Duodenal mucosa (tissue), 2 donors: ENCODE data around the gene CATSPERE.

Source experiments
- H3K27ac ChIP-seq: one replicate; pipeline ENCODE4 v1.7.0; 2013; ENCODE audit warnings: low read depth, low read length
- H3K27me3 ChIP-seq, 2 donors: one replicate each; pipeline ENCODE4 v1.7.0; 2013; ENCODE audit warnings: low read length in 2 of 2, control low read depth in 1 of 2; ENCODE audit not compliant: insufficient read depth in 2 of 2, control insufficient read depth in 1 of 2
- H3K36me3 ChIP-seq, 2 donors: one replicate each; pipeline ENCODE4 v1.7.0; 2013; ENCODE audit warnings: low read length in 2 of 2, control low read depth in 1 of 2; ENCODE audit not compliant: insufficient read depth in 2 of 2, control insufficient read depth in 1 of 2
- H3K4me1 ChIP-seq, 2 donors: one replicate each; pipeline ENCODE4 v1.7.0; 2013; ENCODE audit warnings: low read length in 2 of 2, control low read depth in 1 of 2; ENCODE audit not compliant: insufficient read depth in 2 of 2, control insufficient read depth in 1 of 2
- H3K4me3 ChIP-seq, 2 donors: one replicate each; pipeline ENCODE4 v1.7.0; 2013; ENCODE audit warnings: low read length in 2 of 2, low read depth in 1 of 2
- H3K9ac ChIP-seq, 2 donors: one replicate each; pipeline ENCODE4 v1.7.0; 2013; ENCODE audit warnings: low read length in 2 of 2, low read depth in 1 of 2
- H3K9me3 ChIP-seq, 2 donors: one replicate each; pipeline ENCODE4 v1.7.0; 2013; ENCODE audit warnings: low read length in 2 of 2, control low read depth in 1 of 2; ENCODE audit not compliant: control insufficient read depth in 1 of 2

CATSPERE gene

GRCh38 chr1:244642526-244642925 is 181.5 kb downstream of the CATSPERE start:
- Histone ChIP-seq H3K27me3 (no peaks in the 10 kb centered on the region), H3K4me1 (no peaks in the 10 kb centered on the region), H3K36me3 (no peaks in the 10 kb centered on the region), H3K9ac (no peak overlapping the region), H3K9me3 (no peaks in the 10 kb centered on the region), H3K27ac (no peak overlapping the region), H3K4me3 (no peak overlapping the region)

GRCh38 chr1:244642988-244643387 is 181.9 kb downstream of the CATSPERE start:
- Histone ChIP-seq H3K27ac (no peak overlapping the region), H3K27me3 (no peaks in the 10 kb centered on the region), H3K4me3 (no peak overlapping the region), H3K9ac (no peak overlapping the region), H3K9me3 (no peaks in the 10 kb centered on the region), H3K36me3 (no peaks in the 10 kb centered on the region), H3K4me1 (no peaks in the 10 kb centered on the region)

GRCh38 chr1:244645414-244645813 is 184.3 kb downstream of the CATSPERE start:
- no peaks in the 10 kb centered on the region for H3K9me3 ChIP-seq
- H3K9ac ChIP-seq = no peak overlapping the region
- H3K36me3 ChIP-seq = no peaks in the 10 kb centered on the region
- H3K27me3 ChIP-seq = no peaks in the 10 kb centered on the region
- H3K4me1 ChIP-seq = no peaks in the 10 kb centered on the region
- H3K27ac ChIP-seq = no peak overlapping the region
- no peak overlapping the region for H3K4me3 ChIP-seq

DNA sequence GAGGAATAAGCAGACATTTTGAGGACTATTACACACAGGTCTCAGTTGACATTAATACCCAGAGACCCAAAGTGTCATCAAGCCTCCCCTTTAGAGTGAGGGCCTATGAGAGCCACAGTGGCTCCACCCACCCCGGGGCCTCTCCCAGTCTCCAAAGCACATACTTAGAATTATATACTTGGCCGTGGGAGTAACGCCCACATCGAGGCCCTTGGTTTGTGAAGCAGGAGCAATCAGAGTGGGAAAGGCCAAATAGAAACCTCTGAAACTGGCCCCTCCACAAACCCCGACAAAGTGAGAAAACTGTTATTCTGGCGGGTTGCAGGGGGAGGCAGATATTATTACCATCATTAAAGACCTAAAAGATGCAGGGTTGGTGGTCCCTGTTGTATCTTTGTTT is 184.8 kb downstream of the CATSPERE start:
- Histone ChIP-seq H3K9ac (no peak overlapping the region), H3K4me1 (no peaks in the 10 kb centered on the region), H3K9me3 (no peaks in the 10 kb centered on the region), H3K36me3 (no peaks in the 10 kb centered on the region), H3K27ac (no peak overlapping the region), H3K27me3 (no peaks in the 10 kb centered on the region), H3K4me3 (no peak overlapping the region)

- H3K4me1 ChIP-seq = peaks cover 4 to 6% of the 10 kb centered on the region in 2 donors
- no peaks in the 10 kb centered on the region for H3K36me3 ChIP-seq
- no peaks in the 10 kb centered on the region for H3K27me3 ChIP-seq
- no peak overlapping the region for H3K27ac ChIP-seq
- H3K4me3 ChIP-seq = no peak overlapping the region
- no peaks in the 10 kb centered on the region for H3K9me3 ChIP-seq
- no peak overlapping the region for H3K9ac ChIP-seq
Observed at GRCh38 chr1:244647819-244648218, 186.7 kb downstream of the CATSPERE start.

DNA sequence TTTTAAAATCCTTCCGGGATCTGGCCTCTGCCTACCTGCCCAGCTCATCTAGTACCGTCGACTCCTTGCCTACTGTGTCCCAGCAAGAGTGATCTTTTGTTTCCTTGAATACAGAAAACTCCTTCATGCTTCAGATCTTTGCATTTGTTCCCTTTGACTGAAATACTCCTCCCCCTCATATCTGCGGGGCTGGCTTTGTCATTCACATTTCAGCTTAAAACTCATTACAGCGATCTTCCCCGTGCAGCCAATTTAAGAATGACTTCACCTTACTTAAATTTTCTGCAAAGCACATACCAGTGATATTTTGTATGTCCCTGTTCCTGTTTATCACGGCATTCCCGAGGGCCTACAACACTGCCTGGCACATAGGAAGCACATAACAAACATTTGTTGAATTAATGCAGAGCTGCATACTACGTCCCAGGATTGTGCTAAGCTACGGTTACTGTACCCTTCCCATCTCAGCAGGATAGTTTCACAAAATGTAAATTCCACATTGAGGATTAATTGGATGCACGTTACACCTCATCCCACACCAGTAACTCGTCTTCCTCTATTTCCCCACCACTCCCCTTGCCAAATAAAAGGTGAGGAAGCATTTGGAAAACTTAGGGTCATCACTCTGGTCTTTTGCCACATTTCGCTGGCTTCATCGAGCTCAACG is 191.0 kb downstream of the CATSPERE start:
- Histone ChIP-seq H3K9ac (peak overlapping the region in 1 of 2 donors; percentile 76), H3K27ac (no peak overlapping the region)

DNA sequence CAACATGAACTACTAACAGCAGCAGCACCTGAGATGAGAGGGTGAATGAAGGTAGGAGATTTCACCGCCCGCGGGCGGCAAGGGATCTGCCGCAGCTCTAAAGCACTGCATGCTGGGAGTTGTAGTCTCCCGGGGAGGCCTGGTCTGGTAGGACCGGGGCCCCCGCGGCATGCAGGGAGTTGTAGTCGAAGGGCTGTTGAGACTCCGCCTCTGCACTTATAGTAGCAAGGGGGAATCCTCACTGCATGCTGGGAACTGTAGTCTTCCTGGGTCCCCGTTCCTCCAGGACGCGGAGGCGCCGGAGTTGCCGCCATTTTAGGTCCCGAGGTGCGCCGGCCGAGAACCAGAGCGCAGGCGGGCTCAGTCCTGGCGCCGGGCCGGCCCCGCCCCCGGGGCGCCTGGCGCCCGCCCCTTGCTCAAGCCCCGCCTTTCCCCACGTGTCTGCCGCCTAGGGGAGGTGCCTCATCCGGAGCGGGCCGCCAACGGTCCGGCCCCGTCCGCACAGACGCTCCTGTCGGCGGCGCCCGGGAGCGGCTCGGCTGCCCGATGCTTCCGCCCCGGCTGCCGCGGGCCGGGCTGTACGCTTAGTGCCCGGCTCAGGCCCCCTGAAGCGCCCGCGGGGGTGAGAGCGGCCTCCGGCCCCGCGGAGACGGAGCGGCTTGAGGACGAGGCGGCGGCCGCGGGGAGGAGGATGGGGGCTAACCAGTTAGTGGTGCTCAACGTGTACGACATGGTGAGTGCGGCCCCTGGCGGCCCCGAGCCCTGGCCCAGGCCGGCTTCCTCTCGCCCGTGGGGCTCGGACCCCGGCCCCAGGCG is 191.8 kb downstream of the CATSPERE start, which contains the start of gene DESI2:
Gene DESI2 (plus strand): TSS at position 504 of the 816 bp plus-strand sequence. CDS start 188 bp downstream, at position 692.
- Histone ChIP-seq H3K36me3 (no peaks in the 10 kb centered on the region), H3K4me1 (peaks cover 24 to 35% of the 10 kb centered on the region in 2 donors), H3K27ac (peak within 1 kb of the TSS; percentile 86), H3K4me3 (peak within 1 kb of the TSS; percentile 87 to 88), H3K9ac (peak within 1 kb of the TSS; percentile 91), H3K9me3 (no peaks in the 10 kb centered on the region), H3K27me3 (no peaks in the 10 kb centered on the region)

More for the DNA sequence above, 191.0 kb downstream of the CATSPERE start:
- Histone ChIP-seq H3K27me3 (no peaks in the 10 kb centered on the region), H3K36me3 (no peaks in the 10 kb centered on the region), H3K4me1 (peaks cover 24 to 32% of the 10 kb centered on the region in 2 donors), H3K9me3 (no peaks in the 10 kb centered on the region), H3K4me3 (peak overlapping the region; percentile 63 to 78)

DNA sequence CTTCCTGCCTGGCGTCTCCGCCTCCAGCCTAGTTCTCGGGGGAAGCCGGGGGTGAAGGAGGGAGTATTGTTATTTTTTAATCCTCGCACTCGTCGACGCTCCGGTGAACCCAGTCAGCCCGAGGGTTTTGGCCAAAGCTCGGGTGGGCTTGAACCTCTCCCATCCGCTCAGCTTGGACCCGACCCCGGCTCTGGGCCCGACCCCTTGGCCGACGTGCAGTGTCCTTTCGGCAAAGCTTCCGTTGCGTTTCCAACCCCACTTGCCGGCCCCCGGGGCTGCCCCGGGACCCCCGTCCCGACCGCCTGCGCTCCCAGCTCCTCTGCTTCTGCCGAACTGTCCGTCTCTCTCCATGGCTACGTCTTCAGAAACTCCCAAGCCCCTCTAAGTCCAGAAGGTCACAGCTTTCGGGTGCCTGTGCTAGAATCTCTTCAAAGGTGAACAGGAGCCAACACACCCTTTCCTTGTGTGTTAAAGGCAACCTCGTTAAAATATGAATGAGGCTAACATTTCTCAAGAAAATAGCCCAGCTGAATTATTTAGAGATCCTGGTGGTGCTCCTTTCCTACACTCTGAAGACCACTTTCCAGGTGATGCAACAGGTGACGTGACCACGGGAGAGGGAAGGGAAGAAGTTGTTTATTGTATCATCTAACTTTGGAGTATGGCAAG is 192.5 kb downstream of the CATSPERE start:
- H3K27me3 ChIP-seq = no peaks in the 10 kb centered on the region
- no peaks in the 10 kb centered on the region for H3K36me3 ChIP-seq
- peak overlapping the region; percentile 91 for H3K9ac ChIP-seq
- no peaks in the 10 kb centered on the region for H3K9me3 ChIP-seq
- peak overlapping the region; percentile 86 for H3K27ac ChIP-seq
- H3K4me1 ChIP-seq = peaks cover 30 to 39% of the 10 kb centered on the region in 2 donors
- H3K4me3 ChIP-seq = peak overlapping the region; percentile 87 to 88

GRCh38 chr1:244654108-244655038 is 193.3 kb downstream of the CATSPERE start:
- Histone ChIP-seq H3K27me3 (no peaks in the 10 kb centered on the region), H3K27ac (no peak overlapping the region), H3K9ac (peak overlapping the region; percentile 91), H3K36me3 (no peaks in the 10 kb centered on the region), H3K9me3 (no peaks in the 10 kb centered on the region), H3K4me3 (peak overlapping the region; percentile 87 to 88), H3K4me1 (peaks cover 30 to 39% of the 10 kb centered on the region in 2 donors)
